K562 (cell line): ENCODE results near the gene KIT. TPM values are rescaled to one million over a fixed set of nuclear protein-coding genes. Genes with fewer than 3 reads are reported as not detected.

Experiments used
- ATAC-seq: fragments of 200-7000 bp; cut with Tn5 transposase; 3 replicates; pipeline ENCODE4 v1.9.1; 2020; ENCODE audit warnings: moderate library complexity
- BruUV-seq: library from RNA; stranded (reverse); fragments of 400-500 nt; replicated peaks from 2 replicates; lab custom pipeline; 2021; lab: Mats Ljungman, UMichigan
- CTCF ChIA-PET: fragments of 300-600 bp; formaldehyde crosslinking; extraction: SDS; loops from one replicate; lab custom pipeline; 2021; ENCODE audit warnings: low intra/inter-chr PET ratio; lab: Yijun Ruan, JAX
- POLR2A ChIA-PET: fragments of 300-600, 350-650 bp; sonication (Branson Sonifier 250); formaldehyde crosslinking; extraction: SDS; loops from one replicate; lab custom pipeline; 2021; ENCODE audit warnings: antibody characterized with exemption, inconsistent platforms; lab: Yijun Ruan, JAX
- DNase-seq, 4 experiments: peaks; one replicate each; pipeline versions ENCODE4 v3.0.0 to v3.0.0-alpha.2; 2011 to 2018; ENCODE audit warnings: low spot score in 3 of 4, mixed read lengths in 3 of 4; ENCODE audit errors: extremely low read depth in 1 of 4
- FAIRE-seq: peaks from 2 replicates; lab custom pipeline; 2011; peaks lifted over from hg19 to GRCh38; lab: Jason Lieb, UNC
- H2AFZ ChIP-seq: 2 replicates; pipeline ENCODE4 v1.6.0; 2011; ENCODE audit warnings: low read depth, low read length, control low read depth, inconsistent platforms
- H3K27ac ChIP-seq: fragments of 200-600 bp; 3 replicates; pipeline ENCODE4 v1.8.0; 2011; ENCODE audit warnings: low read depth, mild to moderate bottlenecking, control low read depth, inconsistent platforms, low read length, moderate library complexity, mixed read lengths; ENCODE audit errors: extremely low read depth
- H3K27me3 ChIP-seq, 2 experiments: fragments of 300-600 bp in 1 of 2; 2 replicates in 1 of 2; 3 replicates in 1 of 2; pipeline versions ENCODE4 v1.6.0 to v1.8.0; 2011; ENCODE audit warnings: inconsistent platforms in 2 of 2, low read length in 2 of 2, mild to moderate bottlenecking in 1 of 2, mixed read lengths in 1 of 2, moderate library complexity in 1 of 2; ENCODE audit not compliant: control insufficient read depth in 2 of 2, insufficient read depth in 2 of 2
- H3K36me3 ChIP-seq: fragments of 300-600 bp; 3 replicates; pipeline ENCODE4 v1.8.0; 2011; ENCODE audit warnings: mild to moderate bottlenecking, low read length, inconsistent platforms; ENCODE audit not compliant: control insufficient read depth, insufficient read depth
- H3K4me1 ChIP-seq, 2 experiments: fragments of 200-600 bp in 1 of 2; replicated peaks in 1 of 2; 2 replicates in 1 of 2; 3 replicates in 1 of 2; pipeline versions ENCODE4 v1.5.1 to v1.8.0; 2011; ENCODE audit warnings: inconsistent platforms in 2 of 2, low read length in 2 of 2, mild to moderate bottlenecking in 1 of 2, mixed read lengths in 1 of 2, moderate library complexity in 1 of 2; ENCODE audit not compliant: control insufficient read depth in 2 of 2, insufficient read depth in 2 of 2
- H3K4me2 ChIP-seq: 2 replicates; pipeline ENCODE4 v1.6.1; 2011; ENCODE audit warnings: low read length, control low read depth, inconsistent platforms, mixed read lengths; ENCODE audit not compliant: insufficient read depth
- H3K4me3 ChIP-seq: fragments of 200-600 bp; sonication (generic), shearing (Covaris generic); 2 replicates; pipeline ENCODE4 v1.5.1; 2016; ENCODE audit warnings: control low read depth, inconsistent platforms
- H3K79me2 ChIP-seq: fragments of 200-600 bp; 3 replicates; pipeline ENCODE4 v1.8.0; 2011; ENCODE audit warnings: low read length, inconsistent platforms; ENCODE audit not compliant: control insufficient read depth, insufficient read depth
- H3K9ac ChIP-seq, 2 experiments: 2 replicates each; pipeline versions ENCODE4 v1.6.0 to v1.6.1; 2011; ENCODE audit warnings: low read depth in 2 of 2, low read length in 2 of 2, control low read depth in 1 of 2, inconsistent platforms in 1 of 2, mild to moderate bottlenecking in 1 of 2, mixed read lengths in 1 of 2; ENCODE audit not compliant: insufficient read depth in 1 of 2
- H3K9me1 ChIP-seq: one replicate; pipeline ENCODE4 v1.6.0; 2011; ENCODE audit warnings: inconsistent platforms, mild to moderate bottlenecking, low read length, moderate library complexity; ENCODE audit not compliant: control insufficient read depth, insufficient read depth
- H3K9me3 ChIP-seq: replicated peaks from 2 replicates; pipeline ENCODE4 v1.5.1; 2011; ENCODE audit warnings: low read depth, low read length, inconsistent platforms; ENCODE audit not compliant: control insufficient read depth, insufficient read depth
- H4K20me1 ChIP-seq: replicated peaks from 2 replicates; pipeline ENCODE4 v1.6.1; 2011; ENCODE audit warnings: low read length, inconsistent platforms, mixed read lengths; ENCODE audit not compliant: control insufficient read depth, insufficient read depth
- ESRRA ChIP-seq: fragments of 450-650 bp; IDR thresholded peaks from 2 replicates; pipeline ENCODE4 v1.6.1; 2014; ENCODE audit warnings: low read depth, mild to moderate bottlenecking, moderate library complexity, borderline replicate concordance
- FOXA3 ChIP-seq, 2 experiments: fragments of 450-650 bp in 1 of 2; sonication (generic) in 1 of 2; formaldehyde crosslinking; IDR thresholded peaks in 1 of 2; conservative IDR thresholded peaks in 1 of 2; 2 replicates each; pipeline versions ENCODE4 v1.4.0 to v1.8.0; 2020 to 2022; ENCODE audit warnings: mild to moderate bottlenecking in 2 of 2, missing genetic modification reagents in 1 of 2
- HES1 ChIP-seq: fragments of 450-650 bp; IDR thresholded peaks from 2 replicates; pipeline ENCODE4 v1.6.1; 2016; ENCODE audit warnings: low read depth, mild to moderate bottlenecking, moderate library complexity
- L3MBTL2 ChIP-seq: fragments of 450-650 bp; IDR thresholded peaks from 2 replicates; pipeline ENCODE4 v1.6.1; 2016; ENCODE audit warnings: mild to moderate bottlenecking, moderate library complexity
- RAD51 ChIP-seq: fragments of 450-650 bp; IDR thresholded peaks from 2 replicates; pipeline ENCODE4 v1.7.1; 2016; ENCODE audit warnings: low read depth, mild to moderate bottlenecking, borderline replicate concordance
- RFX7 ChIP-seq: fragments of 250-450 bp; sonication (Bioruptor Pico); IDR thresholded peaks from 2 replicates; pipeline ENCODE4 v1.5.1; 2021; ENCODE audit warnings: mild to moderate bottlenecking
- TFE3 ChIP-seq: fragments of 450-650 bp; formaldehyde crosslinking; IDR thresholded peaks from 2 replicates; pipeline ENCODE4 v1.4.0; 2020; ENCODE audit warnings: mild to moderate bottlenecking, mixed read lengths
- USF2 ChIP-seq: sonication (generic); formaldehyde crosslinking; IDR thresholded peaks from 2 replicates; pipeline ENCODE4 v1.5.0; 2020; ENCODE audit warnings: missing genetic modification reagents
- ZKSCAN8 ChIP-seq: fragments of 200-800 bp; sonication (Bioruptor generic); IDR thresholded peaks from 2 replicates; pipeline ENCODE4 v1.6.1; 2016; ENCODE audit warnings: missing genetic modification characterization, missing compliant biosample characterization
- ZNF146 ChIP-seq: IDR thresholded peaks from one replicate; pipeline ENCODE4 v1.6.1; 2018; ENCODE audit warnings: missing compliant biosample characterization; ENCODE audit not compliant: unreplicated experiment
- ZNF449 ChIP-seq: fragments of 250-450 bp; sonication (Bioruptor Pico); IDR thresholded peaks from 2 replicates; pipeline ENCODE4 v1.8.0; 2022; ENCODE audit warnings: moderate library complexity, mild to moderate bottlenecking, inconsistent platforms
- WGBS: fragments of 100-300 bp; shearing (Covaris generic); methylation state at CpG from one replicate; pipeline ENCODE4 v1.1.6; 2016; ENCODE audit warnings: low coverage, mixed read lengths; ENCODE audit not compliant: insufficient coverage; ENCODE audit errors: missing lambda C conversion rate; 5-methylcytosine and 5-hydroxymethylcytosine counted together
- in situ Hi-C: fragments of 300-500 bp; cut with MboI; formaldehyde crosslinking; loops from 4 replicates; pipeline ENCODE4 v1.15.0; 2018; ENCODE audit warnings: inconsistent platforms, mixed read lengths
- intact Hi-C: fragments of 100-400 bp; cut with micrococcal nuclease; formaldehyde crosslinking; loops from 2 replicates; pipeline ENCODE4 v1.14.2; 2022
- polyA plus RNA-seq, 8 experiments: library from polyadenylated mRNA; depleted of rRNA in 4 of 8; stranded (reverse) in 5 of 8; unstranded in 3 of 8; fragments of >200 nt; fragmentation: Nextera tagmentation in 2 of 8; fragmentation: Illumina TruSeq in 1 of 8; extraction: Ambion mirVana in 2 of 8; extraction: Trizol in 1 of 8; gene quantifications; 2 replicates each; pipeline versions ENCODE4 v1.2.1 to v1.2.3, GENCODE V29; 2011 to 2014; ENCODE audit warnings: inconsistent platforms in 1 of 8, missing spikeins in 1 of 8
- total RNA-seq, 7 experiments: library from RNA; depleted of rRNA in 6 of 7; stranded (reverse); fragments of >200 nt in 6 of 7; fragmentation: Illumina TruSeq in 2 of 7; extraction: Trizol in 2 of 7; gene quantifications; 2 replicates each; pipeline versions ENCODE4 v1.2.1 to v1.2.3, GENCODE V29; 2011 to 2021; ENCODE audit warnings: low replicate concordance in 1 of 7

The KIT gene
- total and polyA plus RNA-seq, 9 of the 15 experiments (the other 6 are each of a cell fraction or from before 2014, with no cell fraction given), result 0.27 to 5.6 (median 0.57) TPM

- Histone ChIP-seq H2AFZ (no peak overlapping the region), H3K4me1 (no peaks in the 10 kb centered on the region), H3K36me3 (no peaks in the 10 kb centered on the region), H3K9me3 (no peaks in the 10 kb centered on the region), H3K4me3 (no peak overlapping the region), H4K20me1 (no peaks in the 10 kb centered on the region), H3K27me3 (peaks cover 0 to 11% of the 10 kb centered on the region in 2 experiments; a peak in 2 of 5 replicates), H3K9me1 (no peaks in the 10 kb centered on the region), H3K4me2 (no peak overlapping the region), H3K79me2 (no peaks in the 10 kb centered on the region), H3K27ac (no peak overlapping the region), H3K9ac (no peak overlapping the region)
- TF ChIP-seq L3MBTL2 (0 out of 2 replicates have a peak, but pooled peaks have one; percentile 24), FOXA3 (CRISPR knock-in tag; conservative IDR thresholded peaks at IDR 0.05 in 1 of 2, IDR thresholded peaks at IDR 0.05 in 1 of 2) (peak; percentile 68 to 93; a peak in 3 of 4 replicates), TFE3 (CRISPR knock-in tag) (peak; percentile 86), RFX7 (CRISPR knock-in tag) (no peak), ZNF449 (CRISPR knock-in tag) (no peak), RAD51 (peak; percentile 39; the same call in 1 of the 2 replicates), ZNF146 (CRISPR knock-in tag) (no peak), USF2 (CRISPR knock-in tag) (peak; percentile 44; the same call in 1 of the 2 replicates), HES1 (peak; percentile 71; the same call in 1 of the 2 replicates), ZKSCAN8 (CRISPR knock-in tag) (no peak), ESRRA (peak; percentile 39; the same call in 1 of the 2 replicates)
- ChIA-PET CTCF (interaction anchor here (0.6 kb wide), 1 partner anchor 58 kb away, joined by 3 read pairs; no protein-coding TSS in a partner anchor), POLR2A (no interaction called here)
- DNase-seq (no peak), FAIRE-seq (no peak), ATAC-seq (no peak)
- intact Hi-C loops, result no loop called here
- in situ Hi-C loops, result no loop called here
- WGBS, result 10% methylated on average over 8 of the region's 8 CpGs
- BruUV-seq, result no TSS peak
Observed at GRCh38 chr4:54709400-54709799, 51.6 kb downstream of the KIT start.
